CD14-positive monocyte (primary cell): ENCODE results near the gene TSPAN7. TPM values are rescaled to one million over a fixed set of nuclear protein-coding genes. Genes with fewer than 3 reads are reported as not detected.

Experiments used
- DNase-seq, 3 donors: peaks; one replicate each; pipeline ENCODE4 v3.0.0-alpha.2; 2011 to 2022
- H2AFZ ChIP-seq: 2 replicates; pipeline ENCODE4 v1.6.0; 2012; ENCODE audit warnings: mild to moderate bottlenecking, low read depth, low read length, inconsistent platforms; ENCODE audit not compliant: insufficient read depth, poor library complexity, severe bottlenecking
- H3K27ac ChIP-seq, 2 donors: 1 replicate in 1 of 2; 2 replicates in 1 of 2; pipeline ENCODE4 v1.5.1; 2012 to 2013; ENCODE audit warnings: low read length in 2 of 2, control low read depth in 1 of 2, inconsistent platforms in 1 of 2, low read depth in 1 of 2, mild to moderate bottlenecking in 1 of 2
- H3K27me3 ChIP-seq, 2 donors: one replicate each; pipeline versions ENCODE4 v1.6.0 to v1.6.1; 2011 to 2013; ENCODE audit warnings: low read length in 2 of 2; ENCODE audit not compliant: control insufficient read depth in 2 of 2, insufficient read depth in 2 of 2
- H3K36me3 ChIP-seq, 2 donors: replicated peaks in 1 of 2; 1 replicate in 1 of 2; 2 replicates in 1 of 2; pipeline versions ENCODE4 v1.5.1 to v1.6.1; 2012 to 2013; ENCODE audit warnings: low read length in 2 of 2, control low read depth in 1 of 2, inconsistent platforms in 1 of 2, mild to moderate bottlenecking in 1 of 2; ENCODE audit not compliant: insufficient read depth in 2 of 2, control insufficient read depth in 1 of 2
- H3K4me1 ChIP-seq, 2 donors: 1 replicate in 1 of 2; 2 replicates in 1 of 2; pipeline versions ENCODE4 v1.5.1 to v1.6.1; 2012 to 2013; ENCODE audit warnings: low read length in 2 of 2, control low read depth in 1 of 2, inconsistent platforms in 1 of 2, mild to moderate bottlenecking in 1 of 2, moderate library complexity in 1 of 2; ENCODE audit not compliant: insufficient read depth in 2 of 2, control insufficient read depth in 1 of 2
- H3K4me2 ChIP-seq: replicated peaks from 2 replicates; pipeline ENCODE3; 2012; ENCODE audit warnings: low read length, moderate library complexity, mild to moderate bottlenecking; ENCODE audit not compliant: poor library complexity, severe bottlenecking; ENCODE audit errors: extremely low read depth
- H3K4me3 ChIP-seq, 3 experiments: fragments of 200-600 bp in 1 of 3; sonication (generic) in 1 of 3; replicated peaks in 1 of 3; 1 replicate in 2 of 3; 2 replicates in 1 of 3; pipeline ENCODE4 v1.5.1; 2011 to 2013; ENCODE audit warnings: low read length in 3 of 3, mild to moderate bottlenecking in 3 of 3, control low read depth in 2 of 3, low read depth in 2 of 3, inconsistent platforms in 1 of 3, moderate library complexity in 1 of 3
- H3K79me2 ChIP-seq: 2 replicates; pipeline ENCODE4 v1.6.0; 2012; ENCODE audit warnings: mild to moderate bottlenecking, control low read depth, inconsistent platforms, low read length, moderate library complexity; ENCODE audit not compliant: insufficient read depth
- H3K9ac ChIP-seq: 2 replicates; pipeline ENCODE4 v1.6.0; 2017; ENCODE audit warnings: low read length, mild to moderate bottlenecking; ENCODE audit not compliant: insufficient read depth, poor library complexity, severe bottlenecking
- H3K9me3 ChIP-seq, 2 donors: replicated peaks in 1 of 2; 1 replicate in 1 of 2; 2 replicates in 1 of 2; pipeline versions ENCODE4 v1.5.1 to v1.6.1; 2012 to 2013; ENCODE audit warnings: low read length in 2 of 2, control low read depth in 1 of 2; ENCODE audit not compliant: control insufficient read depth in 1 of 2, insufficient read depth in 1 of 2
- H4K20me1 ChIP-seq: 2 replicates; pipeline ENCODE4 v1.6.0; 2012; ENCODE audit warnings: mild to moderate bottlenecking, low read length, control low read depth, moderate library complexity; ENCODE audit not compliant: insufficient read depth
- H3K27ac Mint-ChIP-seq, 7 donors: one replicate each; pipeline ENCODE4 v1.8.0; 2020; ENCODE audit warnings: mild to moderate bottlenecking in 7 of 7, mixed read lengths in 7 of 7, moderate library complexity in 6 of 7, inconsistent platforms in 2 of 7
- H3K27me3 Mint-ChIP-seq, 3 donors: one replicate each; pipeline ENCODE4 v1.8.0; 2021 to 2022; ENCODE audit warnings: low read depth in 3 of 3, mild to moderate bottlenecking in 3 of 3, mixed read lengths in 3 of 3, moderate library complexity in 3 of 3, inconsistent platforms in 1 of 3
- H3K36me3 Mint-ChIP-seq, 2 donors: one replicate each; pipeline ENCODE4 v1.8.0; 2020; ENCODE audit warnings: mixed read lengths in 2 of 2, inconsistent platforms in 1 of 2, mild to moderate bottlenecking in 1 of 2
- H3K4me1 Mint-ChIP-seq: one replicate; pipeline ENCODE4 v1.8.0; 2020; ENCODE audit warnings: mild to moderate bottlenecking, mixed read lengths
- H3K4me3 Mint-ChIP-seq, 2 donors: one replicate each; pipeline ENCODE4 v1.8.0; 2020; ENCODE audit warnings: mild to moderate bottlenecking in 2 of 2, mixed read lengths in 2 of 2, moderate library complexity in 1 of 2
- H3K9me3 Mint-ChIP-seq, 7 donors: one replicate each; pipeline ENCODE4 v1.8.0; 2020 to 2022; ENCODE audit warnings: mixed read lengths in 7 of 7, mild to moderate bottlenecking in 6 of 7, moderate library complexity in 6 of 7, inconsistent platforms in 2 of 7
- CTCF ChIP-seq: fragments of 200-600 bp; IDR thresholded peaks from one replicate; pipeline ENCODE4 v1.8.0; 2022; ENCODE audit warnings: antibody characterized with exemption, mild to moderate bottlenecking
- WGBS: methylation state at CpG from one replicate; pipeline ENCODE4 v1.1.5; 2013; ENCODE audit warnings: missing lambda C conversion rate; ENCODE audit not compliant: insufficient coverage; 5-methylcytosine and 5-hydroxymethylcytosine counted together
- intact Hi-C, 2 donors: fragments of 100-400 bp; cut with micrococcal nuclease; formaldehyde crosslinking; loops; one replicate each; pipeline versions ENCODE4 v1.15.0 to v1.15.1; 2023
- polyA plus RNA-seq, 3 donors: library from polyadenylated mRNA; depleted of rRNA in 1 of 3; unstranded in 2 of 3; stranded (reverse) in 1 of 3; fragments of 300-500 nt in 2 of 3; fragments of >200 nt in 1 of 3; fragmentation: Illumina TruSeq in 2 of 3; gene quantifications; 1 replicate in 2 of 3; 2 replicates in 1 of 3; pipeline ENCODE4 v1.2.3, GENCODE V29; 2012 to 2021

TSPAN7 gene
- polyA plus RNA-seq, 3 donors = not detected

DNA sequence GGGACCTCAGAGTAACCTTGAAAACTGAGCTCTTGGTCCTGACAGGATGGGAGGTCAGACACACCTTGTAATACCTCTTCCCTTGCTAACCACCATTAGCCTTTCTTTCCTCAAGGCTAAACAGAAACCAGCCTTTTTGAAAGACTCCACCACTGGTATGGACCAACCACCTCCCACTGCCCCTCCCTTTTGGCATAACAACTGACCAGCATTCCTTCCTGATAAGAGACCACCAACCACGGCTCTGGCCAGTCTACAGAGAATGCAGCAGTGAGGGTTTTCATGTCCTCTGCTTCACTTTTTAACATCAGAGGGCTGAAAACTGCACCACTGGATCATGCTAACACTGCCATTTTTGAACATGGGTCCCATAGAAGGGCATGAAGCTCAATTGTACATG, 139.7 kb downstream of the TSPAN7 start:
- peaks cover 7% of the 10 kb centered on the region for H3K4me1 Mint-ChIP-seq
- no peak overlapping the region for H3K27ac ChIP-seq
- no peak overlapping the region for H3K4me2 ChIP-seq
- H3K36me3 ChIP-seq = no peaks in the 10 kb centered on the region
- H3K4me3 Mint-ChIP-seq = no peak overlapping the region
- intact Hi-C loops = no loop called here
- peaks cover 0 to 2% (median 0%) of the 10 kb centered on the region in 3 donors for H3K27me3 Mint-ChIP-seq
- H3K9ac ChIP-seq = no peak overlapping the region
- no peaks in the 10 kb centered on the region for H3K79me2 ChIP-seq
- H3K4me1 ChIP-seq = no peaks in the 10 kb centered on the region
- H3K36me3 Mint-ChIP-seq = no peaks in the 10 kb centered on the region
- DNase-seq = no peak
- H2AFZ ChIP-seq = no peak overlapping the region
- no peak overlapping the region for H3K4me3 ChIP-seq
- peaks cover 0 to 6% (median 2%) of the 10 kb centered on the region in 7 donors for H3K9me3 Mint-ChIP-seq
- no peaks in the 10 kb centered on the region for H3K27me3 ChIP-seq
- no peak overlapping the region for H3K27ac Mint-ChIP-seq
- H3K9me3 ChIP-seq = no peaks in the 10 kb centered on the region
- H4K20me1 ChIP-seq = no peaks in the 10 kb centered on the region
- TF ChIP-seq CTCF = no peak
- 86% methylated on average over 1 of the region's 1 CpG for WGBS

- no peak overlapping the region for H3K9ac ChIP-seq
- WGBS = no CpG with 5 or more reads among the region's 2 CpGs
- no peak overlapping the region for H3K4me3 ChIP-seq
- no peaks in the 10 kb centered on the region for H3K4me1 ChIP-seq
- Mint-ChIP-seq H3K36me3 (no peaks in the 10 kb centered on the region), H3K9me3 (peaks cover 0 to 6% (median 2%) of the 10 kb centered on the region in 7 donors), H3K27ac (peak overlapping the region in 1 of 7 donors; percentile 4), H3K27me3 (peaks cover 0 to 3% (median 0%) of the 10 kb centered on the region in 3 donors), H3K4me3 (no peak overlapping the region), H3K4me1 (peaks cover 7% of the 10 kb centered on the region)
- H3K27ac ChIP-seq = no peak overlapping the region
- H3K36me3 ChIP-seq = no peaks in the 10 kb centered on the region
- H4K20me1 ChIP-seq = no peaks in the 10 kb centered on the region
- TF ChIP-seq CTCF = no peak
- H3K4me2 ChIP-seq = no peak overlapping the region
- peak in 2 of 3 donors; percentile 1 to 21 for DNase-seq
- no peaks in the 10 kb centered on the region for H3K79me2 ChIP-seq
- no peaks in the 10 kb centered on the region for H3K27me3 ChIP-seq
- no peaks in the 10 kb centered on the region for H3K9me3 ChIP-seq
- intact Hi-C loops = no loop called here
- no peak overlapping the region for H2AFZ ChIP-seq
Observed at GRCh38 chrX:38704146-38704882, 143.0 kb downstream of the TSPAN7 start.
